ENCODE measurements around the gene MAT2A.

Gene MAT2A

GRCh38 chr2:85547089-85547858 is 8.3 kb downstream of the MAT2A start:
- no peak overlapping the region for H3K4me3 ChIP-seq (IDR thresholded peaks at IDR 0.05; ENCODE audit: insufficient read depth, low read depth, low read length)
- H3K4me1 ChIP-seq (ENCODE audit: low read depth, poor library complexity, severe bottlenecking): peaks cover 8% of the 10 kb centered on the region
- peaks cover 22% of the 10 kb centered on the region for H4K20me1 ChIP-seq (ENCODE audit: insufficient read depth)
- H3K9ac ChIP-seq: no peak overlapping the region
- H2AFZ ChIP-seq (ENCODE audit: low read depth): no peak overlapping the region
- H3K27ac ChIP-seq: peak overlapping the region; percentile 17; the same call in 1 of the 2 replicates
- H3K79me2 ChIP-seq (ENCODE audit: insufficient read depth, low read depth): peaks cover 13% of the 10 kb centered on the region
- peaks cover 14% of the 10 kb centered on the region; the same call in 1 of the 2 replicates for H3K36me3 ChIP-seq (ENCODE audit: insufficient read depth)
- no peak for TF ChIP-seq CTCF (conservative IDR thresholded peaks at IDR 0.05; ENCODE audit: low read depth, low read length)
- H3K27me3 ChIP-seq (ENCODE audit: insufficient read depth, low read depth): no peaks in the 10 kb centered on the region
- H3K4me2 ChIP-seq: no peak overlapping the region

- Histone ChIP-seq H3K9ac (no peak overlapping the region), H3K79me2 (ENCODE audit: insufficient read depth, low read depth) (peaks cover 6% of the 10 kb centered on the region), H3K4me3 (IDR thresholded peaks at IDR 0.05; ENCODE audit: insufficient read depth, low read depth, low read length) (no peak overlapping the region), H4K20me1 (ENCODE audit: insufficient read depth) (peaks cover 15% of the 10 kb centered on the region; the same call in 1 of the 2 replicates), H3K36me3 (ENCODE audit: insufficient read depth) (peaks cover 7% of the 10 kb centered on the region; the same call in 1 of the 2 replicates), H2AFZ (ENCODE audit: low read depth) (no peak overlapping the region), H3K27ac (no peak overlapping the region; the same call in 1 of the 2 replicates), H3K4me1 (ENCODE audit: low read depth, poor library complexity, severe bottlenecking) (peaks cover 2% of the 10 kb centered on the region), H3K4me2 (no peak overlapping the region), H3K27me3 (ENCODE audit: insufficient read depth, low read depth) (no peaks in the 10 kb centered on the region)
- TF ChIP-seq CTCF (conservative IDR thresholded peaks at IDR 0.05; ENCODE audit: low read depth, low read length): no peak
Measured at GRCh38 chr2:85547859-85548607, 9.1 kb downstream of the MAT2A start.

- peak overlapping the region; percentile 2; the same call in 1 of the 2 replicates for H3K27ac ChIP-seq
- H3K79me2 ChIP-seq (ENCODE audit: insufficient read depth, low read depth): 0 out of 2 replicates have a peak, but pooled peaks cover under 1% of the 10 kb centered on the region
- no peak overlapping the region for H2AFZ ChIP-seq (ENCODE audit: low read depth)
- no peak overlapping the region for H3K4me2 ChIP-seq
- peaks cover 10% of the 10 kb centered on the region; the same call in 1 of the 2 replicates for H4K20me1 ChIP-seq (ENCODE audit: insufficient read depth)
- no peak for TF ChIP-seq CTCF (conservative IDR thresholded peaks at IDR 0.05; ENCODE audit: low read depth, low read length)
- peaks cover 2% of the 10 kb centered on the region; the same call in 1 of the 2 replicates for H3K36me3 ChIP-seq (ENCODE audit: insufficient read depth)
- H3K9ac ChIP-seq: no peak overlapping the region
- no peaks in the 10 kb centered on the region for H3K27me3 ChIP-seq (ENCODE audit: insufficient read depth, low read depth)
- no peak overlapping the region for H3K4me3 ChIP-seq (IDR thresholded peaks at IDR 0.05; ENCODE audit: insufficient read depth, low read depth, low read length)
- no peaks in the 10 kb centered on the region for H3K4me1 ChIP-seq (ENCODE audit: low read depth, poor library complexity, severe bottlenecking)
Measured at GRCh38 chr2:85548608-85548900, 9.6 kb downstream of the MAT2A start.

GRCh38 chr2:85549095-85549494 is 10.1 kb downstream of the MAT2A start:
- H3K9ac ChIP-seq: no peak overlapping the region
- TF ChIP-seq CTCF (conservative IDR thresholded peaks at IDR 0.05; ENCODE audit: low read depth, low read length): no peak
- H3K79me2 ChIP-seq (ENCODE audit: insufficient read depth, low read depth): no peaks in the 10 kb centered on the region
- no peaks in the 10 kb centered on the region; the same call in 1 of the 2 replicates for H3K36me3 ChIP-seq (ENCODE audit: insufficient read depth)
- H3K4me3 ChIP-seq (IDR thresholded peaks at IDR 0.05; ENCODE audit: insufficient read depth, low read depth, low read length): no peak overlapping the region
- no peak overlapping the region for H2AFZ ChIP-seq (ENCODE audit: low read depth)
- no peaks in the 10 kb centered on the region for H3K27me3 ChIP-seq (ENCODE audit: insufficient read depth, low read depth)
- peaks cover 10% of the 10 kb centered on the region; the same call in 1 of the 2 replicates for H4K20me1 ChIP-seq (ENCODE audit: insufficient read depth)
- H3K27ac ChIP-seq: 0 out of 2 replicates have a peak overlapping the region, but pooled peaks have one; percentile 2
- H3K4me2 ChIP-seq: no peak overlapping the region
- no peaks in the 10 kb centered on the region for H3K4me1 ChIP-seq (ENCODE audit: low read depth, poor library complexity, severe bottlenecking)

Measured in KMS-11 (cell line).